Ovary (tissue), 9 donors: ENCODE results near the gene TACR1. TPM values are rescaled to one million over a fixed set of nuclear protein-coding genes. Genes with fewer than 3 reads are reported as not detected.

ENCODE experiments used
- DNase-seq, 5 donors: peaks; one replicate each; pipeline ENCODE4 v3.0.0-alpha.2; 2019 to 2020
- H3K27ac ChIP-seq, 2 donors: fragments of 200-600 bp; one replicate each; pipeline versions ENCODE4 v1.5.1 to v1.8.0; 2019 to 2022
- H3K27me3 ChIP-seq: fragments of 200-600 bp; one replicate; pipeline ENCODE4 v1.8.0; 2022
- H3K36me3 ChIP-seq: fragments of 200-600 bp; sonication (generic); one replicate; pipeline ENCODE4 v1.5.1; 2019
- H3K4me1 ChIP-seq: one replicate; pipeline ENCODE4 v1.8.1; 2013; ENCODE audit warnings: mild to moderate bottlenecking, moderate library complexity; ENCODE audit not compliant: insufficient read depth
- H3K4me3 ChIP-seq: fragments of 200-600 bp; sonication (generic); one replicate; pipeline ENCODE4 v1.5.1; 2017
- H3K9me3 ChIP-seq, 2 donors: fragments of 200-600 bp in 1 of 2; sonication (generic) in 1 of 2; one replicate each; pipeline versions ENCODE4 v1.5.1 to v1.8.1; 2013 to 2019; ENCODE audit warnings: mild to moderate bottlenecking in 1 of 2, moderate library complexity in 1 of 2
- EP300 ChIP-seq: sonication (generic); formaldehyde crosslinking; IDR thresholded peaks from one replicate; pipeline ENCODE4 v1.6.1; 2017; ENCODE audit warnings: antibody characterized with exemption
- POLR2A ChIP-seq: fragments of 450-650 bp; IDR thresholded peaks from one replicate; pipeline ENCODE4 v1.6.1; 2017; ENCODE audit warnings: antibody characterized with exemption, mild to moderate bottlenecking, moderate library complexity
- WGBS, 3 donors: extraction: QIAGEN DNeasy Blood & Tissue Kit in 1 of 3; methylation state at CpG; one replicate each; pipeline versions ENCODE4 v1.1.5 to v1.1.7; 2013 to 2017; 5-methylcytosine and 5-hydroxymethylcytosine counted together
- intact Hi-C, 4 donors: fragments of 100-400 bp; cut with DNase I; formaldehyde crosslinking; loops; one replicate each; pipeline versions ENCODE4 v1.11.0 to v1.15.1; 2022 to 2023
- polyA plus RNA-seq, 2 donors: library from polyadenylated mRNA; stranded (reverse); fragments of 200-250 nt in 1 of 2; fragments of 350-450 nt in 1 of 2; fragmentation: Illumina TruSeq in 1 of 2; extraction: RNeasy Lipid Tissue Mini Kit (QIAGEN cat#74804) in 1 of 2; gene quantifications; one replicate each; pipeline ENCODE4 v1.2.3, GENCODE V29; 2013 to 2014
- total RNA-seq, 7 donors: library from RNA; depleted of rRNA in 2 of 7; stranded (reverse); fragments of >200 nt in 2 of 7; fragmentation: NEBNext Ultra II Directional in 3 of 7; extraction: Animal tissue kit (Norgen Biotek cat#: 25700) in 3 of 7; gene quantifications; one replicate each; pipeline versions ENCODE4 v1.1.0 to v1.2.4, GENCODE V29; 2016 to 2023
- TF ChIP-seq, protein P1 (sequence below), 3 donors: fragments of 450-650 bp in 2 of 3; fragments of 200-600 bp in 1 of 3; IDR thresholded peaks; one replicate each; pipeline versions ENCODE4 v1.5.1 to v1.8.0; 2016 to 2022; ENCODE audit warnings: antibody characterized with exemption in 3 of 3, mild to moderate bottlenecking in 1 of 3
- donor health status: DM: no; HTN: no; CAD: no; lungs with moderate emphysema.
- donor health status: DM: no; HTN: no; CAD: no.
- donor health status: Bipolar disorder and iron deficiency.
- donor health status: DM: yes; HTN: yes; CAD: no.
- donor health status: DM: no; HTN: no; CAD: no.
- donor health status: DM: yes; HTN: yes; CAD: no.

The TACR1 gene
- total and polyA plus RNA-seq, 9 donors, result 0.43 to 4.4 (median 1.3) TPM

DNA sequence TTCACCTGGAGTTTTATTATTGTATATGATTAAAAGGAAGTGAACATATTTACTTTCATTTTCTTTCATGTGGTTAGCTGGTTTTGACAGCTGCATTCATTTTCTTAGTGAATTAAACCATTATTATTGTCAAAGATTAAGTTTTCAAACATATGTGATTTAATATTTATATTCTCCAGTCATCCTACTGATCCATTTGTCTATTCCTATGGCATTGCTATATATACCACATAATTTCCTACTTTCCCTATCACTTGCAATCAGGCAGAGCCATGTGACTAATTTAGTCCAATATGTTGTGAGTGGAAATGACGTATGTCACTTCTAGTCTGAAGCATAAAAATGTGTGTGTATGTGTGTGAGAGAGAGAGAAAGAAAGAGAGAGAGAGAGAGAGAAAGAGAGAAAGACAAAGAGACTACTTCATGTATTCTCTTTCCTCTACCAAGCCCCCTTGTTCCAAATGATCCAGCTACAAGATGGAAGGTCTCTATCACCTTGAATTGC, 12.0 kb upstream of the TACR1 start:
- Histone ChIP-seq H3K36me3 (no peaks in the 10 kb centered on the region), H3K4me3 (no peak overlapping the region)
- intact Hi-C loops, result no loop called here

DNA sequence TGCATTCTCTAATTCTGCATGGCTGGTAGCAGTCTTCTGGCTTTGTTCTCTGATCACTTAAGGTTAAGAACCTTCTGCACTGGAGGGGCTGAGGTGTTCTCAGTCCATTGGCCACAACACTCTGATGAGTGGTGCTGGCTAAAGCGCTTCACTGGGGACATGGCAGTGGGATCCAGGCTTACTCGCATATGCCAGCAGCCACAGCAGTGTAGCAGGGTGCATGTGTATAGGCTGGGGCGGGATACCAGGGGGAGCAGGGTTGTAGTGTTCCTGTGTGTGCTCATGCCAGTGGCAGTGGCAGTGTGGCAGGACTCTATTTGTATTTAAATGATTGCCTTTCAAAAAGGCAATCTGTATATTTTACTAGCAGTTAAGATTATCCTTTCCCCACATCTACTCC, 11.1 kb upstream of the TACR1 start:
- whole genome bisulfite sequencing, 3 donors, result 93 to 100% (median 97%) methylated on average over 3 of the region's 3 CpGs
- TF ChIP-seq, protein P1, sequence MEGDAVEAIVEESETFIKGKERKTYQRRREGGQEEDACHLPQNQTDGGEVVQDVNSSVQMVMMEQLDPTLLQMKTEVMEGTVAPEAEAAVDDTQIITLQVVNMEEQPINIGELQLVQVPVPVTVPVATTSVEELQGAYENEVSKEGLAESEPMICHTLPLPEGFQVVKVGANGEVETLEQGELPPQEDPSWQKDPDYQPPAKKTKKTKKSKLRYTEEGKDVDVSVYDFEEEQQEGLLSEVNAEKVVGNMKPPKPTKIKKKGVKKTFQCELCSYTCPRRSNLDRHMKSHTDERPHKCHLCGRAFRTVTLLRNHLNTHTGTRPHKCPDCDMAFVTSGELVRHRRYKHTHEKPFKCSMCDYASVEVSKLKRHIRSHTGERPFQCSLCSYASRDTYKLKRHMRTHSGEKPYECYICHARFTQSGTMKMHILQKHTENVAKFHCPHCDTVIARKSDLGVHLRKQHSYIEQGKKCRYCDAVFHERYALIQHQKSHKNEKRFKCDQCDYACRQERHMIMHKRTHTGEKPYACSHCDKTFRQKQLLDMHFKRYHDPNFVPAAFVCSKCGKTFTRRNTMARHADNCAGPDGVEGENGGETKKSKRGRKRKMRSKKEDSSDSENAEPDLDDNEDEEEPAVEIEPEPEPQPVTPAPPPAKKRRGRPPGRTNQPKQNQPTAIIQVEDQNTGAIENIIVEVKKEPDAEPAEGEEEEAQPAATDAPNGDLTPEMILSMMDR (IDR thresholded peaks at IDR 0.05), result no peak
- TF ChIP-seq EP300 (no peak), POLR2A (no peak)
- no peaks in the 10 kb centered on the region for H3K36me3 ChIP-seq
- H3K27ac ChIP-seq, result no peak overlapping the region
- H3K4me3 ChIP-seq, result no peak overlapping the region
- DNase-seq, result no peak
- H3K4me1 ChIP-seq, result no peaks in the 10 kb centered on the region
- intact Hi-C loops, result no loop called here
- no peaks in the 10 kb centered on the region for H3K9me3 ChIP-seq
- H3K27me3 ChIP-seq, result no peaks in the 10 kb centered on the region

More for the DNA sequence above, 12.0 kb upstream of the TACR1 start:
- no peaks in the 10 kb centered on the region for H3K9me3 ChIP-seq
- 95 to 100% (median 96%) methylated on average over 1 of the region's 1 CpG for WGBS, 3 donors
- no peak for DNase-seq
- TF ChIP-seq, protein P1 (IDR thresholded peaks at IDR 0.05), result no peak
- TF ChIP-seq POLR2A (no peak), EP300 (no peak)
- H3K4me1 ChIP-seq, result no peaks in the 10 kb centered on the region
- no peaks in the 10 kb centered on the region for H3K27me3 ChIP-seq
- H3K27ac ChIP-seq, result no peak overlapping the region

DNA sequence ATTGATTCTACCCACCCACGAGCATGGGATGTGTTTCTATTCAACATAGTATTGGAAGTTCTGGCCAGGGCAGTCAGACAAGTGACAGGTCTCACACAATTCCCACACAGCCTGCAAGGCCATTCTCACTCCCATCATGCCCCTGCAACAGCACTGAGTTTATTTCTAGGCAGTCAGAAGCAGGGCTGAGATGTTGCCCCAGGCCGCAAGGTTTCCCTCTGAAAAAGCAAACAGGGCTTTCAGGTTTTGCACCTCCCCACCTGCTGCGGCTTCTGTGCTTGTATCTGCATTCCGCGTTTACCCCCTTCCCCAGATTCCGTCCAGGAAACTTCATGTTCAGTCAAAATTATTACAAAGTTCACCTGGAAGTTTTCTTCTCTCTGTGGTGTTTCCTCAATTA, 9.4 kb upstream of the TACR1 start:
- TF ChIP-seq, protein P1 (IDR thresholded peaks at IDR 0.05), result no peak
- Histone ChIP-seq H3K27ac (no peak overlapping the region), H3K4me1 (no peaks in the 10 kb centered on the region), H3K4me3 (no peak overlapping the region), H3K36me3 (no peaks in the 10 kb centered on the region), H3K9me3 (no peaks in the 10 kb centered on the region), H3K27me3 (no peaks in the 10 kb centered on the region)
- intact Hi-C loops, result no loop called here
- DNase-seq, result no peak
- WGBS, 3 donors, result 79 to 86% (median 85%) methylated on average over 6 of the region's 6 CpGs

DNA sequence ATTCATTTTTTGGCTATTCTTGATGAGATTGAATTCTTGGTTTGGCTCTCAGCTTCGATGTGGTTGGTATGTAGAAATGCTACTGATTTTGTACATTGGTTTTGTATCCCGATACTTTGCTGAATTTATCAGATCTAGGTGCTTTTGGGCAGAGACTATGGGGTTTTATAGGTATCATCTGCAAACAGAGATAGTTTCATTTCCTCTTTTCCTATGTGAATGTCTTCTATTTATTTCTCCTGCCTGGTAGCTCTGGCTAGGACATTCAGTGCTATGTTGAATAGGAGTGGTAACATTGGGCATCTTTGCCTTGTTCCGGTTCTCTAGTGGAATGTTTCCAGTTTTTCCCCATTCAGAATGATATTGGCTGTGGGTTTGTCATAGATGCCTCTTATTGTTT, 5.5 kb upstream of the TACR1 start:
- DNase-seq, result no peak
- H3K4me3 ChIP-seq, result no peak overlapping the region
- H3K36me3 ChIP-seq, result no peaks in the 10 kb centered on the region
- no peak for TF ChIP-seq POLR2A
- TF ChIP-seq, protein P1 (IDR thresholded peaks at IDR 0.05), result no peak
- TF ChIP-seq EP300, result no peak
- H3K9me3 ChIP-seq, result no peaks in the 10 kb centered on the region
- whole genome bisulfite sequencing, 3 donors, result 91 to 96% (median 94%) methylated on average over 3 of the region's 3 CpGs
- H3K4me1 ChIP-seq, result peaks cover 10% of the 10 kb centered on the region
- H3K27me3 ChIP-seq, result no peaks in the 10 kb centered on the region
- intact Hi-C loops, result no loop called here
- H3K27ac ChIP-seq, result no peak overlapping the region
